ENCODE data around the gene RPTOR.

DNA sequence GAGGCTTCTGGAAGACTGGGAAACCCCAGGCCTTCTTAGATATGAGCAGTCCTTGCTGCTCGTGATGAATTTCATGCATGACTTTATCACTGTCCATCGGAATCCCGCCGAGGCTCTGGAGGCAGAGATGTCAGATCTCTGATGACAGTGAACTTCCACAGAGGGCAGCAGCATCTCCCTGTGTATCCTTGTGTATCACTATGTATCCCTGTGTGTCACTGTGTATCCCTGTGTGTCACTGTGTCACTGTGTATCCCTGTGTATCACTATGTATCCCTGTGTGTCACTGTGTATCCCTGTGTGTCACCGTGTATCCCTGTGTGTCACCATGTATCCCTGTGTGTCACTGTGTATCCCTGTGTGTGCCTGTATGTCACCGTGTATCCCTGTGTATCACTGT is 286.9 kb downstream of the RPTOR start:
- TF ChIP-seq, protein P1, sequence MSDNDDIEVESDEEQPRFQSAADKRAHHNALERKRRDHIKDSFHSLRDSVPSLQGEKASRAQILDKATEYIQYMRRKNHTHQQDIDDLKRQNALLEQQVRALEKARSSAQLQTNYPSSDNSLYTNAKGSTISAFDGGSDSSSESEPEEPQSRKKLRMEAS (IDR thresholded peaks at IDR 0.05; ENCODE audit: insufficient read depth, insufficient read length): no peak
- TF ChIP-seq POLR2A (IDR thresholded peaks at IDR 0.05; ENCODE audit: low read depth, low read length): no peak
- TF ChIP-seq, protein P2, sequence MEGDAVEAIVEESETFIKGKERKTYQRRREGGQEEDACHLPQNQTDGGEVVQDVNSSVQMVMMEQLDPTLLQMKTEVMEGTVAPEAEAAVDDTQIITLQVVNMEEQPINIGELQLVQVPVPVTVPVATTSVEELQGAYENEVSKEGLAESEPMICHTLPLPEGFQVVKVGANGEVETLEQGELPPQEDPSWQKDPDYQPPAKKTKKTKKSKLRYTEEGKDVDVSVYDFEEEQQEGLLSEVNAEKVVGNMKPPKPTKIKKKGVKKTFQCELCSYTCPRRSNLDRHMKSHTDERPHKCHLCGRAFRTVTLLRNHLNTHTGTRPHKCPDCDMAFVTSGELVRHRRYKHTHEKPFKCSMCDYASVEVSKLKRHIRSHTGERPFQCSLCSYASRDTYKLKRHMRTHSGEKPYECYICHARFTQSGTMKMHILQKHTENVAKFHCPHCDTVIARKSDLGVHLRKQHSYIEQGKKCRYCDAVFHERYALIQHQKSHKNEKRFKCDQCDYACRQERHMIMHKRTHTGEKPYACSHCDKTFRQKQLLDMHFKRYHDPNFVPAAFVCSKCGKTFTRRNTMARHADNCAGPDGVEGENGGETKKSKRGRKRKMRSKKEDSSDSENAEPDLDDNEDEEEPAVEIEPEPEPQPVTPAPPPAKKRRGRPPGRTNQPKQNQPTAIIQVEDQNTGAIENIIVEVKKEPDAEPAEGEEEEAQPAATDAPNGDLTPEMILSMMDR (IDR thresholded peaks at IDR 0.05; ENCODE audit: extremely low read depth in 1 of 2, insufficient read depth in 1 of 2, low read depth in 1 of 2, low read length in 2 of 2): no peak
- TF ChIP-seq POLR2AphosphoS5 (IDR thresholded peaks at IDR 0.05; ENCODE audit: insufficient read depth, low read depth, low read length): no peak
- TF ChIP-seq JUN (IDR thresholded peaks at IDR 0.05; ENCODE audit: borderline replicate concordance, insufficient read depth, insufficient read length, low read depth): no peak
- no peak for TF ChIP-seq EZH2 (IDR thresholded peaks at IDR 0.05; ENCODE audit: borderline replicate concordance, low read depth, low read length, severe bottlenecking)
- no peak for TF ChIP-seq FOS (IDR thresholded peaks at IDR 0.05; ENCODE audit: borderline replicate concordance, insufficient read depth, low read length)

Data from endothelial cell of umbilical vein (primary cell).